Neural progenitor cell (in vitro differentiated cells): Measurements from ENCODE around the gene TFG.

Source experiments
- CTCF ChIP-seq: fragments of 200-600 bp; sonication (generic); IDR thresholded peaks from 2 replicates; pipeline ENCODE4 v1.5.1; 2017; ENCODE audit warnings: antibody characterized with exemption, mild to moderate bottlenecking
- EZH2 ChIP-seq: fragments of 200-600 bp; sonication (generic); IDR thresholded peaks from 2 replicates; pipeline ENCODE4 v1.6.1; 2017; ENCODE audit warnings: antibody characterized with exemption, mild to moderate bottlenecking, moderate library complexity
- EZH2phosphoT487 ChIP-seq: fragments of 200-600 bp; sonication (generic); IDR thresholded peaks from 2 replicates; pipeline ENCODE4 v1.6.1; 2017; ENCODE audit warnings: antibody characterized with exemption

DNA sequence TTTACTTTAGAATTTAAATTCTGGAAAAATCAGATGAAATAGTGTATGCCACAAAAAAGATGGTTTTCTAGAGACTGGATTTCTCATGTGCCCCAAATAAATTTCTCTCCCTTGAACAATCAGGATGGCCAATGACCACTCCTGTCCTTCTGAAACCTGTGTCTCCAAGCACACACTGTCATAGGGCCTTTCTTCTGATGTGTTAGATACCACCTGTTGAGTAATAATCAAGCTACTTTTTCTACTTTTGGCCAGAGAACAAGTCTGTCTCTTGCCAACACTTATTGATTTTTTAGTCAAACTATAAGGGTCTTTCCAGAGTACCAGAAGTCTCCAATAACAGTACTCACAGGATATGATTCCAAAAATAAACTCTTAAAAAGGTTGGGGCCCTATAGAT is 16.1 kb upstream of the TFG start:
- TF ChIP-seq CTCF: no peak
- no peak for TF ChIP-seq EZH2
- no peak for TF ChIP-seq EZH2phosphoT487
